Neuron (in vitro differentiated cells): ENCODE results near the gene PHYH.
"Not testable (repeated sequence)": the region's sequence is repeated elsewhere in the genome, so short reads cannot be mapped to it uniquely, and the experiment has no call there.

Experiments
- H2AFZ ChIP-seq: one replicate; pipeline ENCODE4 v1.6.1; 2013; ENCODE audit warnings: low read depth, mild to moderate bottlenecking, inconsistent platforms, low read length, moderate library complexity
- H3K27me3 ChIP-seq: one replicate; pipeline ENCODE4 v1.6.1; 2013; ENCODE audit warnings: low read length; ENCODE audit not compliant: insufficient read depth
- H3K36me3 ChIP-seq: one replicate; pipeline ENCODE4 v1.6.1; 2013; ENCODE audit warnings: low read length; ENCODE audit not compliant: insufficient read depth
- H3K4me1 ChIP-seq: one replicate; pipeline ENCODE4 v1.6.1; 2013; ENCODE audit warnings: low read length; ENCODE audit not compliant: insufficient read depth
- H3K4me3 ChIP-seq: 2 replicates; pipeline ENCODE4 v1.5.1; 2013; ENCODE audit warnings: mild to moderate bottlenecking, low read length, moderate library complexity
- H3K9me3 ChIP-seq: one replicate; pipeline ENCODE4 v1.6.1; 2013; ENCODE audit warnings: low read length

PHYH gene

GRCh38 chr10:13310518-13311176 lies 10.8 kb upstream of the PHYH start:
- Histone ChIP-seq H3K36me3 (no peaks in the 10 kb centered on the region), H3K4me3 (no peak overlapping the region), H3K27me3 (no peaks in the 10 kb centered on the region), H2AFZ (no peak overlapping the region), H3K9me3 (no peaks in the 10 kb centered on the region), H3K4me1 (no peaks in the 10 kb centered on the region)

GRCh38 chr10:13309792-13310191 lies 9.9 kb upstream of the PHYH start:
- Histone ChIP-seq H3K4me3 (no peak overlapping the region), H3K9me3 (no peaks in the 10 kb centered on the region), H3K36me3 (no peaks in the 10 kb centered on the region), H3K27me3 (no peaks in the 10 kb centered on the region), H2AFZ (no peak overlapping the region), H3K4me1 (no peaks in the 10 kb centered on the region)

GRCh38 chr10:13308096-13308495 lies 8.2 kb upstream of the PHYH start:
- Histone ChIP-seq H3K4me1 (no peaks in the 10 kb centered on the region), H3K36me3 (no peaks in the 10 kb centered on the region), H3K27me3 (no peaks in the 10 kb centered on the region), H3K9me3 (no peaks in the 10 kb centered on the region), H3K4me3 (no peak overlapping the region), H2AFZ (no peak overlapping the region)

GRCh38 chr10:13306103-13306502 lies 6.2 kb upstream of the PHYH start:
- Histone ChIP-seq H3K9me3 (no peaks in the 10 kb centered on the region), H3K27me3 (no peaks in the 10 kb centered on the region), H3K4me3 (no peak overlapping the region), H3K36me3 (no peaks in the 10 kb centered on the region), H3K4me1 (no peaks in the 10 kb centered on the region), H2AFZ (no peak overlapping the region)

- Histone ChIP-seq H3K4me3 (peak overlapping the region; percentile 73), H3K27me3 (no peaks in the 10 kb centered on the region), H2AFZ (peak overlapping the region; percentile 95), H3K4me1 (peaks cover 5% of the 10 kb centered on the region), H3K9me3 (no peaks in the 10 kb centered on the region), H3K36me3 (no peaks in the 10 kb centered on the region)
Measured at GRCh38 chr10:13302821-13303555, 3.1 kb upstream of the PHYH start.

GRCh38 chr10:13298748-13299436 lies 972 bp downstream of the PHYH start:
- Histone ChIP-seq H3K9me3 (no peaks in the 10 kb centered on the region), H2AFZ (peak overlapping the region; percentile 62), H3K36me3 (peaks cover 7% of the 10 kb centered on the region), H3K4me1 (peaks cover 5% of the 10 kb centered on the region), H3K27me3 (no peaks in the 10 kb centered on the region), H3K4me3 (peak overlapping the region; percentile 51)

GRCh38 chr10:13296476-13296875 lies 3.4 kb downstream of the PHYH start:
- Histone ChIP-seq H3K4me1 (peaks cover 5% of the 10 kb centered on the region), H3K4me3 (no peak overlapping the region), H2AFZ (no peak overlapping the region), H3K36me3 (peaks cover 16% of the 10 kb centered on the region), H3K27me3 (no peaks in the 10 kb centered on the region), H3K9me3 (no peaks in the 10 kb centered on the region)

GRCh38 chr10:13294784-13295183 lies 5.1 kb downstream of the PHYH start:
- H3K36me3 ChIP-seq: peaks cover 18% of the 10 kb centered on the region
- peaks cover 5% of the 10 kb centered on the region for H3K4me1 ChIP-seq
- H3K9me3 ChIP-seq: no peaks in the 10 kb centered on the region
- H3K27me3 ChIP-seq: no peaks in the 10 kb centered on the region
- no peak overlapping the region for H3K4me3 ChIP-seq
- H2AFZ ChIP-seq: no peak overlapping the region

GRCh38 chr10:13291821-13292773 lies 7.8 kb downstream of the PHYH start:
- peaks cover 24% of the 10 kb centered on the region for H3K36me3 ChIP-seq
- no peaks in the 10 kb centered on the region for H3K9me3 ChIP-seq
- H3K4me3 ChIP-seq: no peak overlapping the region
- no peaks in the 10 kb centered on the region for H3K4me1 ChIP-seq
- H2AFZ ChIP-seq: no peak overlapping the region
- H3K27me3 ChIP-seq: no peaks in the 10 kb centered on the region

- no peak overlapping the region for H2AFZ ChIP-seq
- no peaks in the 10 kb centered on the region for H3K27me3 ChIP-seq
- H3K4me1 ChIP-seq: no peaks in the 10 kb centered on the region
- H3K9me3 ChIP-seq: no peaks in the 10 kb centered on the region
- H3K4me3 ChIP-seq: no peak overlapping the region
- peaks cover 28% of the 10 kb centered on the region for H3K36me3 ChIP-seq
Measured at GRCh38 chr10:13291061-13291460, 8.8 kb downstream of the PHYH start.

- Histone ChIP-seq H3K36me3 (peaks cover 26% of the 10 kb centered on the region), H2AFZ (no peak overlapping the region), H3K4me1 (no peaks in the 10 kb centered on the region), H3K27me3 (no peaks in the 10 kb centered on the region), H3K4me3 (no peak overlapping the region), H3K9me3 (no peaks in the 10 kb centered on the region)
Measured at GRCh38 chr10:13284050-13284449, 15.8 kb downstream of the PHYH start.

GRCh38 chr10:13282348-13282747 lies 17.5 kb downstream of the PHYH start:
- not testable (repeated sequence) for H3K27me3 ChIP-seq, H3K9me3 ChIP-seq
- H3K36me3 ChIP-seq: peaks cover 21% of the 10 kb centered on the region

More at GRCh38 chr10:13282348-13282747, 17.5 kb downstream of the PHYH start:
- H2AFZ ChIP-seq, H3K4me1 ChIP-seq, H3K4me3 ChIP-seq: not testable (repeated sequence)
